GM18517 (cell line): Measurements from ENCODE around the gene CCDC39.
"Not testable (repeated sequence)": the region's sequence is repeated elsewhere in the genome, so short reads cannot be mapped to it uniquely, and the experiment has no call there.

Source experiments
- ATAC-seq: cut with Tn5 transposase; IDR thresholded peaks from one replicate; pipeline ENCODE4 v1.9.1; 2021; ENCODE audit warnings: mild to moderate bottlenecking, moderate library complexity; ENCODE audit not compliant: unreplicated experiment

Gene CCDC39

GRCh38 chr3:180626844-180627243, 52.4 kb downstream of the CCDC39 start:
- peak; percentile 79 for ATAC-seq

DNA sequence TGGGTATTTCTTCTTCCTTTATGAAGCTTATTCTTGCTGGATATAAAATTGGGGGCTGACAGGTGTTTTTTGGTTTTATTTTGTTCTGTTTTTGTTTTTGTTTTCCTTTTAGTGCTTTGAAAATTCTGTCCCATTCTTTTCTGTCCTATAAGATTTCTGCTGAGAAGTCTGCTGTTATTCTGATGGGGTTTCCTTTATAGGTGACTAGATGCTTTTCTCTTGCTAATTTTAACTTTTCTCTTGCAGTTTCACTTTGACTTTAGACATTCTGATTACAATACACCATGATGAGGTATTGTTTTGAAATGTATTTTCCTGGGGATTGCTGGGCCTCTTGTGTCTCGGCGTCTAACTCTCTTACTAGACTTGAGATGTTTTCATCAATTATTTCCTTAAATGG, 54.6 kb downstream of the CCDC39 start:
- no peak for ATAC-seq

GRCh38 chr3:180619723-180620122, 59.6 kb downstream of the CCDC39 start:
- no peak for ATAC-seq

DNA sequence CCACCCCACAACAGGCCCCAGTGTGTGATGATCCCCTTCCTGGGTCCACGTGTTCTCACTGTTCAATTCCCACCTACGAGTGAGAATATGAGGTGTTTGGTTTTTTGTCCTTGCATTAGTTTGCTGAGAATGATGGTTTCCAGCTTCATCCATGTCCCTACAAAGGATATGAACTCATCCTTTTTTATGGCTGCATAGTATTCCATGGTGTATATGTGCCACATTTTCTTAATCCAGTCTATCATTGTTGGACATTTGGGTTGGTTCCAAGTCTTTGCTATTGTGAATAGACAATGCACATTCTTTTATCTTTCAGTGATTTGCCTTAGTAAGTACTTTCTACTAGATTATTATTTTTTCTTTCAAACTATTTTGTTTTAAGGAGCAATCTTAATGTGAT, 60.7 kb downstream of the CCDC39 start:
- ATAC-seq: not testable (repeated sequence)

GRCh38 chr3:180617049-180617448, 62.2 kb downstream of the CCDC39 start:
- no peak for ATAC-seq

GRCh38 chr3:180615954-180616353, 63.3 kb downstream of the CCDC39 start:
- no peak for ATAC-seq

GRCh38 chr3:180612364-180612763, 66.9 kb downstream of the CCDC39 start:
- no peak for ATAC-seq

DNA sequence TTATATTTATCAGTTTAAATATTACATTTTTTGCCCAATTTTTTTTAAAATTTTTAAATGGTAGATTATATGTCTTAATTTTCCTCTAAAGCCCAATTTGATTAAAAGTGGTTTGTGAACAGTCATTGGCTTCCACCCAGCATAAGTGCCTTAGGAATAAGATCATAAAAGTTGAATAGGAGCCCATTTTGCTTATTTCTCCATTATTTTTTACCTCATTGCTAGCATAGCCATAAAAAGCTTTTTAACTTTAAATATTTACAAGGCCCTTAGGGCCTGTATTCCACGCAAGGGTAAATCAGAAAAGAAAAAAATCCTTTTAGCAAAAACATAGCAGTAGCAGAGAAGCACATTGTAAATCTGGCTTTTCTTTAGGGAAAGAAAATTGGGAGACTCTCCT, 68.3 kb downstream of the CCDC39 start:
- ATAC-seq: no peak

DNA sequence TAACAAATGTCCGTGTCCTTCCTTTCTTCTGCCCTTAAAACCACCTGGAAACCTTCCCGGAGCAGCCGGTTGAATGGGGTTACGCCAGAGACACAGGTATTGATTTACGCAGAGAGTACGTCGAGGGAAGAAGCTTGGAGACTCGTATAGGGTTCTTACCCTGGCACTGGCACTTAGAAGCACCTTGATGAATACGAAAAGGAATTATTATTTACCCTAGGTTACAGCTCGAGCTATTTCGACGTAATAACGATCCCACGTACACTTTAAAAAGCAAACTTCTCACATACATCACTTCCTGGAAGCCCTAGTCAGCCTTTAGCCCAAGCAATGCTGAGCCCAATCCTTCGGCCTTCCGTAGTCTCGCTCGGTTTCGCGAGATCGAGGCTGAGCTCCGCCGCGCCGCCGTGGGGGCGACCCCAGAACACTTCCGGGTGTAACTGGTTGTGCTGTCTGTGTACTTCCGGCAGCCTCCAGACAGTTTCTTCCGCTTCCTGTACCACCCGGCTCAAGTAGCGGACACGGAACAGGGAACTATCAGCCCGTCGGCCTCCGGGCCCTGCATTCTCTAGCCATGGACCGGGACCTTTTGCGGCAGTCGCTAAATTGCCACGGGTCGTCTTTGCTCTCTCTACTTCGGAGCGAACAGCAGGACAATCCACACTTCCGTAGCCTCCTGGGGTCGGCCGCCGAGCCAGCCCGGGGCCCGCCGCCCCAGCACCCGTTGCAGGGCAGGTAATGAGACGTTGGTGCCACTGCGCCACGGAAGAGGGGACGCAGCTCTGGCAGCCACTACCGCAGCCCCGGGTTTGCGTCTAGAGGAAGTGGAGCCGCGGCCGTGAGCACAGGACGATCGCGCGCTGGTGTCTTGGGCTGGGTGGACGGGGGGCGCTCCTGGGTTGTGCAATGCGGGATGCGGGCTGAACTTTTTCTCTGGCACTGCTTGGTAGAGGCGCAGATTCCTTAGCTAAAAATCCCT, 77.3 kb downstream of the CCDC39 start, which contains the start of gene TTC14:
TSS of gene TTC14 (plus strand) at position 476 of the 979 bp plus-strand sequence. CDS start at position 575, 99 bp downstream.
- peak; percentile 97 for ATAC-seq

DNA sequence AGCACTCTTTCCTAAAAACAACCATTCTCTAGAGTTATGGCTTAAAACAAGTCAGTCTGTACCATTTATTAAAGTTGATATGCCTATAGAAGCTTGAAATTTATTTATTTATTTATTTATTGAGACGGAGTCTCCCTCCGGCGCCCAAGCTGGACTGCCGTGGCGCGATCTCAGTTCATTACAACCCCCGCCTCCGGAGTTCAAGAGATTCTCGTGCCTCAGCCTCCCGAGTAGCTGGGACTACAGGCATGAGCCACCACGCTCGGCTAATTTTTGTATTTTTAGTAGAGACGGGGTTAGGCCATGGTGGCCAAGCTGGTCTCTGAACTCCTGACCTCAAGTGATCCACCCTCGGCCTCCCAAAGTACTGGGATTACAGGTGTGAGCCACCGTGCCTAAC, 78.8 kb downstream of the CCDC39 start:
- no peak for ATAC-seq

DNA sequence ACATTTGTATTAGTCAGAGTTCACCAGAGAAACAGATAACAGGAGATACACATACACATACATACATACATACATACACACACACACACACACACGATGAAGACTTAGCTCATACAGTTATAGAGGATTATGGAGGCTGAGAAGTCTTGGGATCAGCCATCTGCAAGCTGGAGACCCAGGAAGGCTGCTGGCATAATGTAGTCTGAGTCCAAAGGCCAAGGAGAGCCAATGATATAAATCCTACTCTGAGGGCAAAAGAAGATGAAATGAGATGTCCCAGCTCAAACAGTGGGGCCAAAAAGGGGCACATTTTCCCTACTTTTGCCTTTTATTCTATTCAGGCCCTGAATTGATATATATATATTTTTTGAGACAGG, 83.7 kb downstream of the CCDC39 start:
- ATAC-seq: no peak

DNA sequence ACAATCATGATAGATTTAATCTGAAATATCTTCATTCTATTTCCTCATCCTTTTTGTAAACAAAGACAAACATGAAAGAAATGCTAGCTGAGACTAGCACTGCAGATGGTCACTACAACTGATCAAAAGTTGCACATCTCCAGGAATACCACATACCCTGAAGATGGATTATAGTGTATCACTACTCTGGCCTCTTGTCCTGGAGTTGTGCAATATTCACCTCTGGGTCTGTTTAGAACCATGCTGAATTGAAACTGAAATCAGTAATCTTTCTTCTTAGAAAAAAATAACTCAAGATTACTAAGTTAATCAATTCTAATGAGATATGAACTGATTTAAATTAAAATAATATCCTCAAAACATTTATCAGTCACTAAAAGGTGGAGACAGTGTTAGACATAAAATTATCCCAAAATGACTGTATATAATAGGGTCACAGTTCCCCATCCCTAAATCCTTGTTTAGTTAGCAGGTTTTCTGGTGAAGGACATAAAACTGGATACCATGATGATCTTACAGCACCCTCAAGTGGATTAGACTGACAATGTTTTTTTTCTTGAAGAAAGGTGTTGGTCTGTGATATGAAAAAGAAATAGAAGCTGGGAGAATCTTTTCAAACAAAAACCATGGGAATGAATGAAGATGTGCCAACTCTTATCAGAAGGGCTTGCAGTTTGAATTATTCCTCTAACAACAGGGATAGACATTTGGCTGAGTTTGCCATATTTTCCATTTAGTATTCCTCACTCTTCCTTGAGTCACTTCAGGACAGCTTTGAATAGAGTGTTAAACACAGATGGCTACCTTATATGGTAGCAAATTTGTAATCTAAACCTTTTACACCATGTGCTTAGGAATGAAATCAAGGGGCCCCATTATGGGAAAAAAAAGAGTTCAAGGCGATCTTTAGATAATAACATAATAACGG, 84.4 kb downstream of the CCDC39 start:
- peak; percentile 58 for ATAC-seq

DNA sequence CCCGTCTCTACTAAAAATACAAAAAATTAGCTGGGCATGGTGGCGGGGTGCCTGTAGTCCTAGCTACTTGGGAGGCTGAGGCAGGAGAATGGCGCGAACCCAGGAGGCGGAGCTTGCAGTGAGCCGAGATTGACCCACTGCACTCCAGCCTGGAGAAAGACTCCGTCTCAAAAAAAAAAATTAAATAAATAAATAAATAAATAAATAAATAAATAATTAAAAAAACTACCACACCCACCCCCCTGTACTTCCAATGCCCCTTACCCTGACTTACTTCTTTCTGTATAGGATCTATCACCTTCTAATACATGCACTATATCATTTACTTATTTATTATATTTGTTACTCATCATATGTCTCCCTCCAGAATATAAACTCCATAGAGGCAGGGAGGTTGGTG, 85.7 kb downstream of the CCDC39 start:
- not testable (repeated sequence) for ATAC-seq

DNA sequence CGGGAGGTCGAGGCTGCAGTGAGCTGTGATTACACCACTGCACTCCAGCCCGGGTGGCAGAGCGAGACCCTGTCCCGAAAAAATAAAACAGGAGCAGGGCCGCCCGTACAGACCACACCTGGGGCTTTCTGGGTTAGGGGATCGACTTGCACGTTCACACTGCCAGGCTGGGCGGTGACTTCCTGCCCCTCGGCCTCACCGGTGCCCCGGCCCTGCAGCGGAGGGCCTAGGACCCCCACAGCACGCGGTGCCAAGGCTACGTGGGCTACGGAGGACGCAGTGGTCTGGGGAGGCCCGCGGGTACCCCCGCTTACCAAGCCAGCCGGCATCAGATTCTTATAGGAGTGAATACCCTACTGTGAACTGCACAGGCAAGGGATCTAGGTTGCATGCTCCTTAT, 88.9 kb downstream of the CCDC39 start:
- ATAC-seq: no peak

DNA sequence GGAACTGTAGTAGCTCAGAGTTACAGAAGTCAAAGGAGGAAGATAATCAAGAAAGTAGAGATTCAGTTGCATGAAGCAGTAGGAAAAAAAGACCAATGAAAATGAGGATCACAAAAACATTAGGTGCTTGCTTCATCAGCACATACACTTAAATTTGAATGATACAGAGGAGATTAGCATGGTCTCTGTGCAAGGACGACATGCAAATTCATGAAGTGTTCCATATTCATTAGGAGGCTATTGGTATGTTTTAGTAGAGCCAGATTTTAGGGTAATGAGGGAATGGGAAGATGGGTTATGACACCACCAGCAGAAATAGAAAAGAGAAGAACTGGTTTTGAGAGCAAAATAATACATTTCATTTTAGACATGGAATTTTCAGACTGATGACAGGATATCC, 98.4 kb downstream of the CCDC39 start:
- ATAC-seq: no peak

GRCh38 chr3:180575571-180575970, 103.7 kb downstream of the CCDC39 start:
- no peak for ATAC-seq

DNA sequence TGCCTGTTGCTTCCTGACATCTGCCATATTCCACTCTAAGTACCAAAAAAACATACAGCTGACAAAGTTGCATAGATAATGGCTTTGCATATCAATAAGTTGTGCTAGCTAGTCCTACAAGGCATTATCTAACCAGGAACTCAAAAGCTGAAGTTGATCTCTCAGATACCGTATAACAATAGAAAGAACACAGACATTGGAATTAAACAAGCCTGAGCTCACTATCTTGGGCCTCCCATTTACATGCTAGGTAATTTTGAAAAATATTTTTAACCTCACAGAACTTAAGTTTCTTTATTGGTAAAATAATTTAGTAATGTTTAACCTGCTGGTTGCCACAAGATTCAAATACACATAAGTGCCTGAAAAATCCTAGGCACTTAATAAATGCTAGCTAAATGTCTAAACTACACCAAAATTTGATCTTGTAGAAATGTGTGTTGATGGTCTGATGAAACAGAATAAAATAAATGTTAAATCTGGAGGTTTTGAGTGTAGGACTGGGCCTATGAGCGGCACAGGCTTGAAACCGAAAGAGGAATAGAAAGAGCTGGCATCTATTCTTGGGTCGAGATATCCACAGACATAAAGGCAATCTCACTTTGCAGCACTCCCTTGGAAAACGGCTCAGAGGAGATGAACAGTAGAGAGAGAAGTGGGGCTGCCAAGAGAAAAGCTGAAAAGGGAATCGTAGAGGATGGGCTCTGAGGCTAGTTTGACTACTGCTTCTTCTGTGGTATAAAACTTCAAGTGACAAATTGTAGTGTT, 107.3 kb downstream of the CCDC39 start:
- peak; percentile 74 for ATAC-seq

DNA sequence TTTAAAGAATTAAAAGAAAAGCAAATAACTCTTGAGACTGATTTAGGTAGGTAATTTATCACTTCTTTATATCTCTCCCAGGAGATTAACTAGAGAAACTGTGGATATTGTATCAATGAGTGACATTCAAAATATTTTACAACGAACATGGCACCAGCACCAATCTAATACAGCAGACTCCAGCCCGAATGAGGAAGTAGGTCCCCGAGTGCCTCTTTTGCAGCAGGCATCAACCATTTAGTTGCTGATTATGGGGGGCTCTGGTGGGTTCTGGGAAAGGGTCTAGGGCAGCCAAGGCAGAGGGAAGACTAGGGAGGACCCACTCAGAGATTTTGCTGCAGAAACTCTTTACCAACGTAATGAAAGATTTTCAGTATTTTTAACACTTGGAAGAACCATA, 109.1 kb downstream of the CCDC39 start:
- ATAC-seq: no peak

DNA sequence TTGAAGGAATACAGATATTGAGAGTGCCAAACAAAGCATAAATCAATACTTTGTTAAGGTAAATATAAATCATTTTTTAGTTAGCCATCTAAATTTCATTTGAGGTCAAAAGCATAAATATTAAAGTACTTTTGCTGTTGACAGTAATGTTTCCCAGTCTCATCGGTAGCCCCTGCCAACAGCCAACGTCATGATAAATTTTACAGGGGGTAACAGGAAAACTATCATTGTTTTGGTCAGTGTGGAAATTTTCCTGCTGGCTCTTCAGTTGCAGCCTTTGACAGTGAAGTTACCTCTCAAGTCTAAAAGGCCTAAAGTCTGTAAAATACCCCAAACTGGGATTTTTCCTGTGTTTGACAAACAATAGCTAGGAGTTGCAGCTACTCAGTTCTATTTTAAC, 114.6 kb downstream of the CCDC39 start:
- ATAC-seq: no peak
